HG03135 (cell line): ENCODE measurements around the gene LTC4S.
"Not testable (repeated sequence)": the region's sequence is repeated elsewhere in the genome, so short reads cannot be mapped to it uniquely, and the experiment has no call there.

Experiments
- ATAC-seq: cut with Tn5 transposase; IDR thresholded peaks from one replicate; pipeline ENCODE4 v1.9.1; 2021; ENCODE audit warnings: mild to moderate bottlenecking, moderate library complexity; ENCODE audit not compliant: unreplicated experiment

LTC4S gene, protein sequence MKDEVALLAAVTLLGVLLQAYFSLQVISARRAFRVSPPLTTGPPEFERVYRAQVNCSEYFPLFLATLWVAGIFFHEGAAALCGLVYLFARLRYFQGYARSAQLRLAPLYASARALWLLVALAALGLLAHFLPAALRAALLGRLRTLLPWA

DNA sequence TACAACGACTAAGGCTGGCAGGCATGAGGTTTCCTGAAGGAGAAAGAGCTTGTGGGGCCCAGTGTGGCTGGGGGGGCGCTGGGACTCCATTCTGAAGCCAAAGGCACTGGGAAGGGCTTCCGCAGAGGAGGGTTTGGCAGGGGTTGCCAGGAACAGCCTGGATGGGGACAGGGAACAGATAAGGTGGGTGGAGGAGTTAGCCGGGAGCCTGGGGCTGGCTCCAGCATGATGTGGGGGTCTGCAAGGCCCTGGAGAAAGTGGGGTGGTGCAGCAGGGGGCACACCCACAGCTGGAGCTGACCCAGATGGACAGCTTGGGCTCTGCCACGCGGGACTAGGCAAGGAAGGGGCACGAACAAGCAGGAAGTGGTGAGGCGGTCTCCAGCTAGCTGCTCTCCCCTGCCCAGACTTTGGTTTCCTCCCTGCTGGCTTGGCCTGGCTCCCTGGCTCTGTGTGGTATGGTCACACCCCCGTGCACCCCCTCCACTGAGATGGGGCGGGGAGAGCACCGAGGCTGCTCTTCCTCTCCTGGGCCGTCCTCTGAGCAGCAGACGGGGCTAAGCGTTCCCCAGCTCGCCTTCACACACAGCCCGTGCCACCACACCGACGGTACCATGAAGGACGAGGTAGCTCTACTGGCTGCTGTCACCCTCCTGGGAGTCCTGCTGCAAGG lies at the start of gene LTC4S:
Gene LTC4S (plus strand): TSS at position 519 of the 672 bp plus-strand sequence. CDS start 95 bp downstream, at position 614.
- no peak for ATAC-seq

DNA sequence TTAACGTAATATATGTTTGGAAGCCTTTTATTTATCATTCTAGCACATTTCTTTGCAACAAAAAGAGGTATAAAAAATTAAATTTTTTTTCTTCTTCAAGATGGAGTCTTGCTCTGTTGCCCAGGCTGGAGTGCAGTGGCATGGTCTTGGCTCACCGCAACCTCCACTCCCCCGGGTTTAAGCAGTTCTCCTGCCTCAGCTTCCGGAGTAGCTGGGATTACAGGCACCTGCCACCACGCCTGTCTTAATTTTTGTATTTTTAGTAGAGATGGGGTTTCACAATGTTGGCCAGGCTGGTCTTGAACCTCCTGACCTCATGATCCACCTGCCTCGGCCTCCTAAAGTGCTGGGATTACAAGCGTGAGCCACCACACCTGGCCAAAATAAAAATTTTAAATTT lies 49.7 kb upstream of the LTC4S start:
- not testable (repeated sequence) for ATAC-seq

DNA sequence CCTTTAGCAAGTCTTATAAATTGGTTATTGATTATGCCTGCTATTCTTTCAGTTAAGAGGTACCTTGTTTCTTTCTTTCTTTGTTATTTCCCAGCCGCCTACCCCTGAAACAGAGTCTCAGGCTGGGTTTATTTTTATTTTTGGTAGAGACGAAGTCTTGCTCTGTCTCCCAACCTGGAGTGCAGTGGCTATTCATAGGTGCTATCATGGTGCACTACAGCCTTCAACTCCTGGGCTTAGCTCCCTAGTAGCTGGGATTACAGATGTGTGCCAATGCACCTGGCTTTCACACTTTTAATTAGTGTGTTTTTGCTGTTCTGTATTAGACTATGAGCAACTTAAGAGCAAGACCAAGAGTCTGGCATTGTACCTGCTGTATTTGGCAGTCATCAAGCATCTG lies 46.9 kb upstream of the LTC4S start:
- ATAC-seq: no peak

DNA sequence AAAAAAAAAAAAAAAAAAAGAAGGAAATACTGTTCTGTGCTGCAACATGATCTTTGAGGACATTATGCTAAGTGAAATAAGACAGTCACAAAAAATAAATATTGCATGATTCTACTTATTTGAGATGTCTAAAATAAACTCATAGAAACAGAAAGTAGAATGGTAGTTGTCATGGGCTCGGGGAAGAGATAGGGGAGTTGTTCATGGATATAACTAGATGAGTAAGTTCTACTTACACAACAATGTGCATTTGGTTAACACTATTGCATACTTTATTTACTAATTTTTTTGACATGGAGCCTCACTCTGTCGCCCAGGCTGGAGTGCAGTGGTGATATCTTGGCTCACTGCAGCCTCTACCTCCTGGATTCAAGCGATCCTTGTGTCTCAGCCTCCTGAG lies 46.0 kb upstream of the LTC4S start:
- ATAC-seq: no peak

DNA sequence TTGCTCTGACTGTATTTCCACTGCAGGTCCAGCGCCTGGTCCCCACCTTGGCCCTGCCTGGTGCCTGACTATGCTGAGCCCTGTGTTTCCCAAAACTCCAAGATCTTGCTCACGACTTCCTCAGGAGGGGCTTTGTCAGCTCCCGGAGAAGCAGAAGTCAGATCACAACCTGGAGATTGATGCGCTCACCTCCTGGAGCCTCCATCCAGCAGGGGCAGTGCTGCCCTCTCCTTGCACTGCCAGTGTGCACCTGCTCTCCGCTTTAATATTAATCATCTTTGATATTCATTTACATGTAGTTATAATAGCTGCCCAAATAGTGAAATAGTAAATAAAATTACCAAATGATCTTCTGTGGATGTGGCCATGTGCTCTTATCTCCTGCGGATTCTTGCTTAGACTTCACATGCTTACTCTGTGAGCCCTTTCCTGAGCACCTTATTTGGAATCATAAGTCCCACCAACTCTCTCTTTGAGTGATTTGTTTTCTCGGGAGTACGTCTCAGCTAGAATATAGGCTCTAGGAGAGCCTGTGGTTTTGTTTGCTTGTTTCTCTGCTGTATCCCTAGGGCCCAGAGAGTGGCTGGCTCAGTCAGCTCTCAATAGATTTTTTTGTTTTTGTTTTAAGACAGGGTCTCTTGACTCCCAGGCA lies 43.8 kb upstream of the LTC4S start:
- ATAC-seq: no peak

DNA sequence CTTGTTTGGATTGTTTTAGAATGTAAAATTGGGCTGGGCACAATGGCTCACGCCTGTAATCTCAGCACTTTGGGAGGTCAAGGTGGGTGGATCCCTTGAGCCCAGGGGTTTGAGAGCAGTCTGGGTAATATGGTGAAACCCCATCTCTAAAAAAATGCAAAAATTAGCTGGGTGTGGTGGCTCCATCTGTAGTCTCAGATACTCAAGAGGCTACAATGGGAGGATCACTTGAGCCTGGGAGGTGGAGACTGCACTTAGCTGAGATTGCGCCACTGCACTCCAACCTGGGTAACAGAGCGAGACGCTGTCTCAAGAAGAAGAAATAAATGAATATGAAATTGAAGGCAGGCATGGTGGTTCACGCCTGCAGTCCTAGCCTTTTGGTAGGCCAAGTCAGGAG lies 39.8 kb upstream of the LTC4S start:
- no peak for ATAC-seq

DNA sequence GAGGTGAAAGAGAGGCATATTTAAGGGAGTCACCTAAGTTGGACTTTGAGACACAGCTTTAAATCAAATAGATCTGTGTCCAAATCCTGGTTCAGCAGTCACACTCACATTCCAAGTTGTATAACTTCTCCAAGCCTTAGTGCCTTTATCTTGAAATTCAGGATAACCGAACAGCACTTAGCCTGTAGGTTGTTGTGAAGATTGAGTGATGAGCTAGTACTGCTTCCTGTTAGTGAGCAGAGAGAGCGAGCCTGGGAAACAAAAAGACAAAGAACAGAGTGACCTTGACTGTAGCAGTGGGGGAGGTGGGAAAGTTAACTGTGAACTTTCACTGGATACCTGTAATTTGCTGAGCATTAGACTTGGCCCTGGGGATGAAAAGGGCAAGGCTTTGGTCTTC lies 38.8 kb upstream of the LTC4S start:
- no peak for ATAC-seq

DNA sequence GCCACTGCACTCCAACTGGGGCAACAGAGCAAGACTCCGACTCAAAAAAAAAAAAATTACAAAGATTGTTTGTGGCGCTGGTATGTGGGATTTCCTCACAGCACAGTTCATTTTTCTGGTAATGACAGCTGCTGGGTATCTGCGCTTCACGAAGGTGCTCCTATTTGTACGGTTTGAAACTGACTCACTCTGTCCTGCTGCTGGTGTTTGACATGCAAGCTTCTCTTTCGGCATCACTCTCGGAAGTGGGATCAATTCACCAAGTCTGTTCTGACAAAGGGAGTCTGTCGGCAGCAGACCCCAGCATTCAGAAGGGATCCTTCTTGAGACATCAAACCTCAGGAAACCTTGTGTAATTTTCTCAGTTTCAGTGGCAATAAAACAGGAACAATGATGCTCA lies 34.8 kb upstream of the LTC4S start:
- no peak for ATAC-seq

DNA sequence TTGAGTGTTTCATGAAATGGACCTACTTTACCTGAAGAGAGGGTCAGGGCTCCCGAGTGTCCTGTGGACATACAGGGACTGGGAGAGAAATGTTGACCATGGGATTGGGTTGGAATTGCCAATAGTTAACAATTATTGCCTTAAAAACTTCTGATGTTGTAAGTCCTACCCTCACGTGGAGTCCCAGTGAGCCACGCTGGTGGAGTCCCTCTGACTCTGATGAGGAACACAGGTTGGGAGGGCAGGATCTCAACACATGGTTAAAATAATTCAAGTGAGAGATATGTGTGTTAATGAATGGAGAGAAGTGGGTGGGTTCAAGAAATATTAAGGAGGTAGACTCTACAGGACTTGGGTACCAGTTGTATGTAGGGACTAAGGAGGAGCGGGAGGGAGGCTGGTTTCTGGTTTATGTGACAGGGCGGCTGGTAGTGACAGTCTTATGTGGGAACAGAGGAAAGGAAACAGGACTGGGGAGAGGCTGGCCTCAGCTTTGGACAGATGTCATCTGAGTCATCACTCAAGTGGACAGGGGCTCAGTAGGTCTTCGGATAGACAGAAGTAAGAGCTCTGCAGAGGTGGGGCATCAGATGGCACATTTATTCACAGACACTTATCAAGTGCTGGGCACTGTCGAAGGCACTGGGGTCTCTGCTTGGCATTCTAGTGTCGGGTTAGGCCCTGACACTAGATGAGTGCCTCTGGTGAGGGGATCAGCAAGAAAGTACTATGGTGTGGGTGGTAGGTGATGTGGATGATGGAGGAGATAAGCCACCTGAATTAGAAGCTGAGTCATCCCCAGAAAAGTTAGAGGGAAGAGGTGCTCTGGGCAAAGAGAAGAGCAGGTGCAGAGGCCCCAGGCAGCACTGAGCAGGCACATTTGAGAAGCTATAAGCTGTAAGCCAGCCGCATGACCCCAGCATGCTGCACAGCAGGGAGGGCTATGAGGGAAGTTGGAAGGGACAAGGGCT lies 33.9 kb upstream of the LTC4S start:
- no peak for ATAC-seq

DNA sequence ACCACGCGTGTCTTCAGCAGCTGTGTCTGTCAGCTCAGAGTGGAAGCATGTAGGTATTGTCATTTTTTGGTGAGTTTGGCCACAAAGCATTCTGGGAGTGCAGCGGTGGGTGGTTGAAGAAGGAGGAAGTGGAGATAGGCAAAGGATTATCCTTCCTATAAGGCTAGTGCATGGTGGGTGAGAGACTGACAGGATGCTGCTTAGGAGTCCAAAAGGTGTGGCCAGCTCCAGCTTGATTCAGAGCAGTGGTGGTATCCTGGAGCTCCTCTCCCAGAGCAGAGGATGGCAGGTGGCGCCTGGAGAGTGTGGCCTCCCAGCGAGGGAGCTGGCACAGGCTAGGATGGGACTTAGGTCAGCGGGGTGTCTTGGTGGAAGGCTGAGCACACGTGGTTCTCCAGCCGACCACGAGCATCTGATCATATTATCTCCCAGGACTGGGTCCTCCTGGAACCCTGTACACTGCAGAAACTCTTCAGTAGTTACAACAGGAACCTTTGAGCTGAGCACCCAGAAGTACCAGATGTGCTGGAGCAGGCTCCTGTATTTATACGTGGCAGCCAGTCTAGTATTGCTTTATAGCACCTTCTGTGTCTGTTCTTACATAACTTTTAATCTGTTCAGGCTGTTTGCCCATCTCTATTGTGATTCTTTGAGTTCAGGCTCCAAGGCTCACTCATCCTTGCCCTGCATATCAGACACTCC lies 31.6 kb upstream of the LTC4S start:
- no peak for ATAC-seq

DNA sequence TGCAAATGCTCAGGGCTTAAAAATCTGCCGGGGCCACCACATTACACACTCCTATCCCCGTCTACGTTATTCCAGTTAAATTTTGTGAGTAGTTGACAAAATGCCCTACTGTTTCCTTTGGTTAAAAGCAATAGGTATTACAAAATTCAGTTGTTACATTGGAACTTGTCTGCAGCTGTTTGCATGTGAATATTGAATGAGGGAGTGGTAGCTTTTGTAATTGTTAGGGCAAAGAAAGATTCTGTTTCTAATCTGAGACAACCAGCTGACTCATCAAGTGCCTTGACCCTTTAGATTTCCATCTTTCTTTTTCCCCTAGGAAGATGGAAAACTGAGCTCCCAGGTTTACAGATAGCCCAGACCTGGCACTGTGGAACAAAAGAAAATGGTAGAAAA lies 31.0 kb upstream of the LTC4S start:
- ATAC-seq: no peak

DNA sequence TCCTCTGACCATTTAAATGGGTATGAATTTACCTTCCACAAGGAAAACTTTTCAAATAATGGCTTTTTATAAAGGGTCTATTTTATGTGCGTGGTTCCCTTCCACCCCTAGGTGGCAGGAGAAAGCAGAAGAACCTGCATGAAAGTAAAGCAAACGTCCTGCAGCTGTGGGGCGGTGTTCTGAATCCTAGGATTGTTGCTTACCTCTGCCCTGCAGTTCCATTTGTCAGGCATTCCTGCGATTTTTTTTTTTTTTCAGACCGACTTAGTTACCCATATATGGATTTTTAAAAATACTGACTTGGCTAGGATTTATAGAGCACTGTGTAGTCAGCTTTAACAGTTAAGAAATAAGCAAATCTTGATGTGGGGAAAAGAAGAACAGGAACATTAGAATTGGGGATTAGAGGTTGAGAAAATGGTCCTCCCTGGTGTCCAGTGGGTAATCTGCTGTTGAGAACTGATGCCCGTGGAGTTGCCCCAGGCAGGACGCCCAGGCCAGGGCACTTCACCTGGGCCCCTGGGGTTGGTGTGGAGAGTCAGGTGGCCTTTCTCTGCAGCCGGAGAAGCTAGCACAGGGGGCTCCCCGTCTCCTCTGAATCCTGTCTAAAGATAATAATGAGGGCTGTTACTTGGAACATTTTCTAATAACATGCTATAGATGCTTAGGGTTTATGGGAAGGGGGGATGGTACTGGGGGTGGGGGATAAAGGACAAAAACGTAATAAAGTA lies 30.4 kb upstream of the LTC4S start:
- no peak for ATAC-seq

DNA sequence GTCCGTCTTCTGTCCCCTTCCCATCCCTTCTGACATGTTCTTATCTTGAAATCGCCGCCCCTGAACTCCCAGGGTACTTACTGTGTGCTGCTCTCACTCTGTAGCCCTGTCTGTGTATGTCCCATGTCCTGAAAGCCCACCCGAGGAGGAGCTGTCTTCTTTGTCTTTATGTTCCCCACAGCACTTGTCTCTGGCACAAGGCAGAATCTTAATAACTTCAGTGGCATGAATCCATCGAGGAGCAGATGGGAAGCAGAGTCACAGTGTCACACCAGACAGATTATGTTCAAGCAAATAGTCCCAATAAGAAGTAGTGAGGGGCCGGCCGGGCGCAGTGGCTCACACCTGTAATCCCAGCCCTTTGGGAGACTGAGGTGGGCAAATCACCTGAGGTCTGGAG lies 29.7 kb upstream of the LTC4S start:
- no peak for ATAC-seq

DNA sequence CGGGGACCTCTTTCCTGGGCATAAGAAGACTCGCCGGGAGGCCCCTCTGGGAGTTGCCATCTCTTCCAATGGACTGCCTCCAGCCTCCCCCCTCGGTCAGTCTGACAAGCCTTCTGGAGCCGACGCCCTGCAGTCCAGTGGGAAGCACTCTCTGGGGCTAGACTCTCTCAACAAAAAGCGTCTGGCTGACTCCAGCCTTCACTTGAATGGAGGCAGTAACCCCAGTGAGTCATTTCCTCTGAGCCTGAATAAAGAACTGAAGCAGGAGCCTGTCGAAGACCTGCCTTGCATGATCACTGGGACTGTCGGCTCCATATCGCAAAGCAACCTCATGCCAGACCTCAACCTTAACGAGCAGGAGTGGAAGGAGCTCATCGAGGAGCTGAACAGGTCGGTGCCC lies 28.4 kb upstream of the LTC4S start:
- ATAC-seq: no peak

DNA sequence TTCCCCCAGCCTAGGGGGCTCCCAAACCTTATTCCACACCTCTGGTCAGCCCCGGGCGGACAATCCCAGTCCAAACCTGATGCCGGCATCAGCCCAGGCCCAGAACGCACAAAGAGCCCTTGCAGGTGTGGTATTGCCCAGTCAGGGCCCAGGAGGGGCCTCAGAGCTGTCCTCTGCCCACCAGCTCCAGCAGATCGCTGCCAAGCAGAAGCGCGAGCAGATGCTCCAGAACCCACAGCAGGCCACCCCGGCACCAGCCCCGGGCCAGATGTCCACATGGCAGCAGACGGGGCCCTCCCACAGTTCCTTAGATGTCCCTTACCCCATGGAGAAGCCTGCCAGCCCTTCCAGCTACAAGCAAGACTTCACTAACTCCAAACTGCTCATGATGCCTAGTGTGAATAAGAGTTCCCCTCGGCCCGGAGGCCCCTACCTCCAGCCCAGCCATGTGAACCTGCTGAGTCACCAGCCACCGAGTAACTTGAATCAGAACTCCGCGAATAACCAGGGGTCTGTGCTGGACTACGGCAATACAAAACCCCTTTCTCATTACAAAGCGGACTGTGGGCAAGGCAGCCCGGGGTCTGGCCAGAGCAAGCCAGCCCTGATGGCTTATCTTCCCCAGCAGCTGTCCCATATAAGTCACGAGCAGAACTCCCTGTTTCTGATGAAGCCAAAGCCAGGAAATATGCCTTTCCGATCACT lies 27.6 kb upstream of the LTC4S start:
- ATAC-seq: no peak

DNA sequence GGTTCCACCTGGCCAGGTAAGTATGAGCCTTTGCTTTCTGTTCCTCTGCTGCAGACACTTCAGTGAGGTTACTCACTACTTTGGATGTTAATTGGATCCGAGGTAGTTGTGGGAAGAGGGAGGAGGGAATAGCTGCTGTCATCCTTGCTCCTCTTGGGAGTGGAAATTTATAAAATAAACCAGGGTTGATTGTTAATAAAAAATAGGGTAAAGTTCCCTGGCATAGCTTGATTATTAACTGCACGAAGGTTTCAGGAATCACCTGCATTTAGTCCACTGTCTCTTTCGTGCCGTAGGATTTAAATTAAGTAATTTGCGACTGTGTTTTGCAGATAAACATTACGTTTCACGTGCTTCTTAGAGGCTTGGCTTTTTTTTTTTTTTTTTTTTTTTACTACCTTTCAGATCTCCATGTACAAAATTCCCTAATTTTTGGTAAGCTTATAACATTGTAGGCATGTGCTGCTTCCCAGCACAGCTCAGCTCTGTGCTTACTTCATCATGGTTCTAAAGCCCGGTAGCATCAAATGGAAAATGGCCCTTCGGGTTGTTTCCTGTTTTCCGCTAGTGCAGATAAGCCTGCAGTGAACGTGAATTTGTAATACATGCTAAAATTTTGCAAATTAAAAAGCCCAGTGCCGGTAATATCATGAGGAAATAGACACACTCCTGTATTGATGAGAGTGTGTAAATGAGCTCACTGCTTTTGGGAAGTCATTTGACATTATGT lies 26.9 kb upstream of the LTC4S start:
- ATAC-seq: no peak

DNA sequence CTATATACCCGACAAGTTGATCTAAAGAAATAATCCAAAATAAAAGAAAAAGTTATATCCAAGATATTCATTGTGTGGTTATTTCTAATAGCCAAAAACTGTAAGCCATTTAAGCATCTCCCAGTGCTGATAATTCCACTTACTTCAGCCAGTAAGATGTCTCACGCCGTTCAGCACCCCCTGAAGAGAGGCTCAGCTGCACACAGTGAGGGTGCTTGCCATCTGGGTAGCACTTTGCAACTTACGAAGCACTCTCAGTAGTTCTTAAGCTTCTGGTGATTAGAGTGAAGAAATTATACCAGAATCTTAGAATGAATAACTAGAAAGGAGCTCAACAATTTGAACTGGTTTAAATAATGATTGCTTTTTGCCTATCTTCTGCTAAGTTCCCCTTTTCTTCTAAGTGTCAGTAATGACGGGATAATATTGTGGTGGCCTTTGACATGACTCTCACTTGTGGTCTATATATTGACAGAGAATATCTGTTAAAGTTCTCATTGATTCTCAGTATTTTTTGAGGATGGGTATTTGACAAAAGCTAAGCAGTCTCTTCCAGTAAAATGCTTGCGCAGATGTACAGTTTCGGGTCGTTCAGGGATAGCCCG lies 26.2 kb upstream of the LTC4S start:
- ATAC-seq: no peak

DNA sequence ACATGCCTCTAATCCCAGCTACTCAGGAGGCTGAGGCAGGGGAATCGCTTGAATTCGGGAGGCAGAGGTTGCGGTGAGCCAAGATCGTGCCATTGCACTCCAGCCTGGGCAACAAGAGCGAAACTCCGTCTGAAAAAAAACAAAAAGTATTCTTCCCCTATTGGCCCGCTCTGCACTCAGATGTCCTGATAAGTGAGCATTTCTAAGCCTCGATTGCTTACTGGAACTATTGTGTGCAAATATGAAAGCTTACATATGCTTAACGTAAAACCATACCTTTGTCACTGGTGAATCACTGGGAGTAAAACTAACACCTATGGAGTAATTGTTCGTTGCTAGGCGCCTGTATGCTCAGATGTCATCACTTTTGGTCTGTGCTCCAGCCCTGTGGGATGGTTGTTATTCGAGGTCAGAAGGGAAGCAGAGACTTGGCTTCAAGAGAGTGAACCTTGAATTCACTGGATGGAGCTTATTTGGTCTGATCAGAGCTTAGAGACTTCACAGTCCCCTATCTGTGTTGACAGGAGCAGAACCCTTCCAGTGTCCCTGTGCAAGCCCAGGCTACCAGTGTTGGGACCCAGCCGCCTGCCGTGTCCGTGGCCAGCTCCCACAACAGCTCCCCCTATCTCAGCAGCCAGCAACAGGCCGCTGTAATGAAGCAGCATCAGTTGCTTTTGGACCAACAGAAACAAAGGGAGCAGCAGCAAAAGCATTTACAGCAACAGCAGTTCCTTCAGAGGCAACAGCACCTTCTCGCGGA lies 25.3 kb upstream of the LTC4S start:
- no peak for ATAC-seq
